ENCODE data around the gene FERMT1. TPM values are rescaled to one million over a fixed set of nuclear protein-coding genes. Genes with fewer than 3 reads are reported as not detected.

The FERMT1 gene
- total RNA-seq, 2 experiments from 2014 or later: not detected

GRCh38 chr20:6040958-6041807, 81.6 kb downstream of the FERMT1 start:
- Histone ChIP-seq H3K4me1 (ENCODE audit: insufficient read depth, low read length, poor library complexity, severe bottlenecking) (no peaks in the 10 kb centered on the region), H3K9me2 (ENCODE audit: insufficient read depth, low read length) (no peaks in the 10 kb centered on the region), H3K36me3 (ENCODE audit: insufficient read depth, low read length) (peaks cover 60% of the 10 kb centered on the region), H2AFZ (ENCODE audit: low read length) (no peak overlapping the region), H3K4me3 (ENCODE audit: low read depth, low read length, poor library complexity, severe bottlenecking) (no peak overlapping the region), H3K9me3 (ENCODE audit: low read length) (no peaks in the 10 kb centered on the region), H3K79me2 (ENCODE audit: insufficient read depth, low read depth, low read length) (no peaks in the 10 kb centered on the region), H3K4me2 (ENCODE audit: low read length) (no peak overlapping the region), H3K27ac (ENCODE audit: low read depth, low read length, poor library complexity, severe bottlenecking) (no peak overlapping the region), H4K20me1 (ENCODE audit: insufficient read depth, low read length) (no peaks in the 10 kb centered on the region)
- DNase-seq (ENCODE audit: low spot score): no peak
- ChIA-PET POLR2A (interaction anchor here (0.6 kb wide), 1 partner anchor 785 kb away, joined by 3 read pairs; no protein-coding TSS in a partner anchor), CTCF (ENCODE audit: unreplicated experiment) (interaction anchor here (0.6 kb wide), 1 partner anchor 9 kb away, joined by 5 read pairs; no protein-coding TSS in a partner anchor)
- BruUV-seq (replicated peaks): no TSS peak
- intact Hi-C loops (cut with micrococcal nuclease; ENCODE audit: unreplicated experiment): no loop called here
- no peak for TF ChIP-seq CTCF (conservative IDR thresholded peaks at IDR 0.05; ENCODE audit: low read length)
- TF ChIP-seq EZH2phosphoT487 (IDR thresholded peaks at IDR 0.05; ENCODE audit: borderline replicate concordance, low read depth, low read length): no peak

- ChIA-PET POLR2A (no interaction called here), CTCF (ENCODE audit: unreplicated experiment) (interaction anchor here (0.6 kb wide), 1 partner anchor 9 kb away, joined by 5 read pairs; no protein-coding TSS in a partner anchor)
- Histone ChIP-seq H3K79me2 (ENCODE audit: insufficient read depth, low read depth, low read length) (no peaks in the 10 kb centered on the region), H3K4me1 (ENCODE audit: insufficient read depth, low read length, poor library complexity, severe bottlenecking) (no peaks in the 10 kb centered on the region), H2AFZ (ENCODE audit: low read length) (no peak overlapping the region), H3K4me3 (ENCODE audit: low read depth, low read length, poor library complexity, severe bottlenecking) (no peak overlapping the region), H3K36me3 (ENCODE audit: insufficient read depth, low read length) (peaks cover 63% of the 10 kb centered on the region), H3K9me2 (ENCODE audit: insufficient read depth, low read length) (no peaks in the 10 kb centered on the region), H4K20me1 (ENCODE audit: insufficient read depth, low read length) (no peaks in the 10 kb centered on the region), H3K4me2 (ENCODE audit: low read length) (no peak overlapping the region), H3K27ac (ENCODE audit: low read depth, low read length, poor library complexity, severe bottlenecking) (no peak overlapping the region), H3K9me3 (ENCODE audit: low read length) (no peaks in the 10 kb centered on the region)
- intact Hi-C loops (cut with micrococcal nuclease; ENCODE audit: unreplicated experiment): no loop called here
- TF ChIP-seq EZH2phosphoT487 (IDR thresholded peaks at IDR 0.05; ENCODE audit: borderline replicate concordance, low read depth, low read length) (no peak), CTCF (conservative IDR thresholded peaks at IDR 0.05; ENCODE audit: low read length) (no peak)
- DNase-seq (ENCODE audit: low spot score): no peak
- no TSS peak for BruUV-seq (replicated peaks)
These were observed 82.3 kb downstream of the FERMT1 start for GRCh38 chr20:6040540-6040939.

GRCh38 chr20:6039766-6040165, 83.1 kb downstream of the FERMT1 start:
- no peaks in the 10 kb centered on the region for H3K9me2 ChIP-seq (ENCODE audit: insufficient read depth, low read length)
- CTCF ChIA-PET (ENCODE audit: unreplicated experiment): no interaction called here
- no peaks in the 10 kb centered on the region for H3K9me3 ChIP-seq (ENCODE audit: low read length)
- H3K4me1 ChIP-seq (ENCODE audit: insufficient read depth, low read length, poor library complexity, severe bottlenecking): no peaks in the 10 kb centered on the region
- intact Hi-C loops (cut with micrococcal nuclease; ENCODE audit: unreplicated experiment): no loop called here
- H3K27ac ChIP-seq (ENCODE audit: low read depth, low read length, poor library complexity, severe bottlenecking): no peak overlapping the region
- H3K79me2 ChIP-seq (ENCODE audit: insufficient read depth, low read depth, low read length): no peaks in the 10 kb centered on the region
- no peak overlapping the region for H3K4me3 ChIP-seq (ENCODE audit: low read depth, low read length, poor library complexity, severe bottlenecking)
- H2AFZ ChIP-seq (ENCODE audit: low read length): no peak overlapping the region
- no peak for DNase-seq (ENCODE audit: low spot score)
- no peak overlapping the region for H3K4me2 ChIP-seq (ENCODE audit: low read length)
- H4K20me1 ChIP-seq (ENCODE audit: insufficient read depth, low read length): no peaks in the 10 kb centered on the region
- no peak for TF ChIP-seq EZH2phosphoT487 (IDR thresholded peaks at IDR 0.05; ENCODE audit: borderline replicate concordance, low read depth, low read length)
- TF ChIP-seq CTCF (conservative IDR thresholded peaks at IDR 0.05; ENCODE audit: low read length): no peak
- no TSS peak for BruUV-seq (replicated peaks)
- peaks cover 69% of the 10 kb centered on the region for H3K36me3 ChIP-seq (ENCODE audit: insufficient read depth, low read length)
- POLR2A ChIA-PET: interaction anchor here (0.6 to 0.8 kb wide), 2 partner anchors 508 to 1128 kb away, joined by 3 read pairs; no protein-coding TSS in a partner anchor
